T-helper 9 cell (primary cell): ENCODE data around the gene DENND4A.

ENCODE experiments used
- DNase-seq: peaks from one replicate; pipeline ENCODE4 v3.0.0-alpha.2; 2020

DENND4A gene

DNA sequence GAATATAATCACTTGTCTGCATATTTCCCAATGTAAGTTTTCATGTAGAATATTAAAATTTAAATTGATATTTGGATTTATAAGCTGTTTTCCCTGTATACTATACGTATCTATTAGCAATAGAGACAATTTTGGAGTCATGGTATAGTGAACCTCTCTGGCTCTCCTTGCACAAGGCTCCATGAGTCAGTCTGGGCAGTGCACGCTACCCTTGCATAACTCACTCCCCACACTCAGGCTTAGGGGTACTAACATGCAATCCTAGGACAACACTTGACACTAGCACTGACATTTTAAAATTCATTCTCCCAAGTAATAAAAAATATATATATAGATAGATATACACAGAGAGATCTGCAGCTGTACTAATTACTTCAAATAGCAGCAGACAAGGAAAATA, 131.2 kb downstream of the DENND4A start:
- DNase-seq = no peak

DNA sequence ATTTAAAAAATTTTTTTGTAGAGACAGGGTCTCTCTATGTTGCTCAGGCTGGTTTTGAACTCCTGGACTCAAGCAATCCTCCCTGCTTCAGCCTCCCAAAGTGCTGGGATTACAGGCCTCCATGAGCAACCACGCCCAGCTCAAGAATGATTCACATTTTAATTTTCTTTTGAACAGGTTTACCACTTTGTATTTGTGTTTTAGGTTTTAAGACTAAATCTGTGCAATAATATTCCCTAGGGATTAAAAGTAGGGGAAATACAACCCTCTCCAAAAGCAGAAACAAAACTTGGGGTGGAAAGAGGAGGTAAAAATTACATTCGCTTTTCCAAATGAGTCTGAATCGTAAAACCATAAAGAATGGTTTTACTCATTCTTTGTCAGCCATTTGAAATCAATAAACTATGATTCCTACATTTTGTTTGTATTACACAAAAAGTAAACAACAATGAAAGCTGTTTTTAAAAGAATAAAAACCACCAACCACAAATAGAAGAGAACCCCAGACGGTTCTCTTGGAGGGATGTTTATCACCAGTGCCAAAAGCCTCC, 132.5 kb downstream of the DENND4A start:
- no peak for DNase-seq

DNA sequence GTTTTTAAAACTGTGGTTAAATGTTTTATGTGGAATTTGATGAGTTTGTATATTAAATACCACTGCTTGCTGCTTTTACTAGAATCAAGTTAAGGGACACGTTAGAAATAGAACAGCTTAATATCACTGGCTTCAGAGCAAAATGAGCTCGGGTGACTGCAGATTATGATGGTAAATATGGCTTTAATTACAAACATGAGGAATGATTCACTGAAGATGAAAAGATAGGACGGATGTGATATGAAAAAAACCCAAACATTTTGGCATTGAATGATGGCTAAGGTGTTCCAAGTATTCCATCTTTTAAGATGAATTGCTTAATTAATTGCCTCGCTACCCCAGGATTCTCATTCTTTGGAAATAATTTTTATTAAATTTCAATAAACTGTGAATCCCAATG, 136.6 kb downstream of the DENND4A start:
- DNase-seq = no peak

DNA sequence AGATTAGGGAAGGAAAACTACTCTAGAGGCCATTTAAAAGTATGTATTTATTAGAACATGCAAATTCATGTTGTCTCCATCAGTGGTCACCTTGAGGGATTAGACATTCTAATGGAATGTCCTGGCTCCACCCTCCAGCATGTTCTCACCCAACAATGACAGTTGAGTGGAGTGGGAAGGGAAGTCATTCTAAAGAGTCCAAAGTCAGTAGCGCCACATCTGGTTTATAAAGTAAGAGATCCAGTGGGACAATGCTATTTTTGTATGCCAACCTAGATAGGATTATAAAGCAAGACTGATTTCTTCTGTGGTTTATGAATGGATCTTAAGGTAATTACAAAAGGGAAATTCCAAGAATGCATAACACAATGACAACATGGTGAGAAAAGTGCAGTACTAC, 137.1 kb downstream of the DENND4A start:
- DNase-seq = no peak

DNA sequence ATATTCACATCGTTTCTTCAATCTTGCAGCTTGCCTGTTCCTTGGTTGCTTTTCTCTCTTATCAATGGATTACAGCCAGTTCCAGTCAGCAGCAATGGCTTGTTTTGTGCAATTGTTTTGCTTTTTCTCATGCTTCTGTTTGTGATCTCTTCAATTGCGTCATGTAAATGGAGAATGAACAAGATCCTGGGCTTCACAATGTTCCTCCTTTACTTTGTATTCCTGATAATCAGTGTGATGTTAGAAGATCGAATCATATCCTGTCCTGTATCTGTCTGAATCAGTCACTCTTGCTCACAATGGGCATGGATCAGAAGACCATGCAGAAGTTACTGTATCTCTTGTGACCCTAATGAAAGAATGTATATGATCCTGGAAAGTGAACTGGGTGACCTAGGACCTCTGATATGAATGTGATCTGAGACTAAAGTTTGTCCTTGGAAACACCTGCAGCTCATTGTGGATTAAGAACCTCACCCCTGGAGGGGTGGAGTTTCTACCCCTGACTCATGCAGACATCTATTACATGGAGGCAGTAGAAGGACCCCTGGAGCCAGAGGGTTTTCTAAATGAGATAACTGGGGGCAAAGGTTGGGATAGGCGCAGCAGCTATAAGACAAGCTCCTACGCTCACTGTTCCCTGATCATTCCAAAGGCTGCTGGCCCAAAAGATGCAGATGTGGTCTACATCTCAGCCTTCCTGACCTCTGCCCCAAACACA, 138.1 kb downstream of the DENND4A start:
- no peak for DNase-seq

DNA sequence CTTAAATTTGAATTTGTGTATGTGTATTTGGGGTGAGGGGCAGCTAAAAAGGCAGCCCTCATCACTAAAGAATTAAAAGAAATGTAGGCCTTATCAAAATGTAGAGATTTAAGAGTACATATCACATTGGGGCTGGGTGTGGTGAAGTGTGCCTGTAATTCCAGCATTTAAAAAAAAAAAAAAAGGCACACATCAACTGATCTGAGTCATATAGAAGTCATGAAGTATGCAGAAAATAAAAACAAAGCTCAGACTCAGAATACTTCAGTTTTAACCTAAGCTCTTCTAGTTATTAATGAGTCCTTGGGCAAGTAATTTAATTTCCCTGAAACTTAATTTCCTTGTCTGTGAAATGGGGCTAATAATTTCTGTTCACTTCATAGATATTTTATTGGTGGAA, 138.8 kb downstream of the DENND4A start:
- no peak for DNase-seq

GRCh38 chr15:65651831-65652749, 140.0 kb downstream of the DENND4A start:
- no peak for DNase-seq

DNA sequence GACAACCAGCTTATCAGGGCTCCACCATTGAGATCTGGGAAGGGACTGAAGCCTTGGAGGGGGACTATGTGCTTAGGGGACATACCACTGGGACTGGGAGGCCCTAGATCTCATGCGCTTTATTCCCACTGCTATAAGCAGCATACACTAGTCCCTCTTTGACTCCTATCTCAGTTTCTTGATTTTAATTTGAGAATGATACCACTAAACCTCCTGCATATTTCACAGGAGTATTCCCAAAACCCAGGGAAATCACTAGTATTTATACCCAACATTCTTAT, 141.1 kb downstream of the DENND4A start:
- no peak for DNase-seq

DNA sequence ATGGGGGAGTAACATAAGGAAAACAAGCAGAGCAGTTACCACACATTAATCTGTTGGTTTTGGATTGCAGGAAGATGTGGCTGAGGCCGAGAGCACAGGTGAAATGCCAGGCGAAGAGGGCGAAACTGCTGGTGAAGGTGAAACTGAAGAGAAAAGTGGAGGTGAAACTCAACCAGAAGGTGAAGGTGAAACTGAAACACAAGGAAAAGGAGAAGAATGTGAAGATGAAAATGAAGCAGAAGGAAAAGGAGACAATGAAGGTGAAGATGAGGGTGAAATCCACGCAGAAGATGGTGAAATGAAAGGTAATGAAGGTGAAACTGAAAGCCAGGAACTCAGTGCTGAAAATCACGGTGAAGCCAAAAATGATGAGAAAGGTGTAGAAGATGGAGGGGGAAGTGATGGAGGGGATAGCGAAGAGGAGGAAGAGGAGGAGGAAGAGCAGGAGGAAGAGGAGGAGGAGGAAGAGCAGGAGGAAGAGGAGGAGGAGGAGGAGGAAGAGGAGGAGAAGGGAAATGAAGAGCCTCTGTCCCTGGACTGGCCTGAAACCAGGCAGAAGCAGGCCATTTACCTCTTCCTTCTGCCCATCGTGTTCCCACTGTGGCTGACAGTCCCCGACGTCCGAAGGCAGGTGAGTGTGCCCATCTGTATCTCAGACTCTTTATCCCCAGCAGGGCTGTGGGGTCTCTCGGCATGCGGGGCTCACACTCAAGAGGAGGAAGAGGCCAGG, 141.6 kb downstream of the DENND4A start:
- no peak for DNase-seq

- no peak for DNase-seq
These were observed 145.6 kb downstream of the DENND4A start for GRCh38 chr15:65646486-65646885.

DNA sequence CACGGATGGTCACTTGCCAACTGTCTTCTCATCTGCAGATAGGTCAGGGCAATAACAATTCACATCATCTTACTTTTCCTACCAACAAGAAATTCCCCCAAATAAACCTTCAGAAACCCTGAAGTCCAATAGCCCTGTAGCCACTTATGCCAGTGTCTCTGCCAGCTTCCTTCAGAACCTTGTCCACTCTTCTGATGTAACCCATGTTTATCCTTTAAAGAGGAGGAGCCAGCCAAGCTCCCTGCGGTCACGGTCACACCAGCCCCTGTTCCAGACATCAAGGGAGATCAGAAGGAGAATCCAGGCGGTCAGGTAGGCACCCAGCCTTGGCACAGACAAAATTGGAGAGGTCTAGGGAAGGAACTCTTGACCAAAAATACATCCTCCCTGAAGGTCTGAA, 146.7 kb downstream of the DENND4A start:
- DNase-seq = no peak

GRCh38 chr15:65644282-65644681, 147.8 kb downstream of the DENND4A start:
- DNase-seq = no peak

DNA sequence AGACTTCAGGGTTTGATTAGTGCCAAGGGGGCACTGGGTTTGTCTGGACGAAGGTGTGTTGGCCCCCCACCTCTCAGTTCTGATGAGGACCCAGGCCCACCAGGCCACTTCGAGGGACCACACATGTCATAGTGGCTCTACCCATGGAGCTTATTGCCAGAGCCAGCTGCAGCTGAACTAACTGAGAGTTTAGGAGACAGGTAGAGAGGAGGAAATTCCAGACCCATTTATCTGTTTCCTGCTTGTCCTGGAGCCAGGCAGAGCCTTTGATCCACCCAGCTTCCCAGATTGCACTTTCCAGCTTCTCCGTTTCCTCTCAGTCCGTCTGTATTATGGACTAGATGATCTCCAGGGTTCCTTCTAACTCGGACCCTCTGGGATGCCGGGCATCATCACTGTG, 149.5 kb downstream of the DENND4A start:
- DNase-seq = no peak

DNA sequence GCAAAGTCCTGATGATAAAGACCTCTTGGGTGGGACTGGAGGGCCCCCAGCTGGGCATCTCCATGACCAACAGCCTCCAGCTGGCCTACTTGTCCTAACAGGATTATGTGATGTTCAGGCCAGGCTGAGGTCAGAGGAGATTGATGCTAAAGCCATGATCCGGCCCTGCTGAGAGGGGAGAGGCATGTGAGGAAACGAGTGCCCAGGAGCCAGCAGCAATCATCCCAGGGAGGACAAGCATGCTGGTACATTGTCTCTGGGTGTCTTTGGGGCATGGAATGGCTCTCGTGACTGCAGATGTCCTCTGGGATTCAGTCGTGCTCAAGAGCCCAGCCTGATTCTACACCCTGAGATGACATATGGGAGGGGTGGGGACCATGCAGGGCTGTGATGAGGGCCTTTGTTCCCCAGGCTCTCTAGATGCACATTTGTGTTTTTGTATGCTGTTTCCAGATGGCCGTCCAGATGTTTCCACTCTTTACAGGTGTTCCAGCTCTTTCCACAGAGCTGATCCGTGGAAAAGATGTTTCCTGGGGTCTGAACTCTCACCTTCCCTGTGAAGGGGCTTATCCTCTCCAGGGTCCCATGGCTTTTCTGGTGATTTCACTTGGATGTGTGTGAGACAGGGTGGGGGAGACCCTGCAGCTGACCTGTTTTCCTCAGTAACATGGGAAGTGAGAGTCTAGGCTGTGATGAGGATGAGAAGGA, 150.2 kb downstream of the DENND4A start:
- no peak for DNase-seq

- DNase-seq = no peak
These were observed 152.6 kb downstream of the DENND4A start for GRCh38 chr15:65639509-65639908.

GRCh38 chr15:65638681-65639089, 153.4 kb downstream of the DENND4A start:
- no peak for DNase-seq

GRCh38 chr15:65638109-65638508, 154.0 kb downstream of the DENND4A start:
- no peak for DNase-seq

DNA sequence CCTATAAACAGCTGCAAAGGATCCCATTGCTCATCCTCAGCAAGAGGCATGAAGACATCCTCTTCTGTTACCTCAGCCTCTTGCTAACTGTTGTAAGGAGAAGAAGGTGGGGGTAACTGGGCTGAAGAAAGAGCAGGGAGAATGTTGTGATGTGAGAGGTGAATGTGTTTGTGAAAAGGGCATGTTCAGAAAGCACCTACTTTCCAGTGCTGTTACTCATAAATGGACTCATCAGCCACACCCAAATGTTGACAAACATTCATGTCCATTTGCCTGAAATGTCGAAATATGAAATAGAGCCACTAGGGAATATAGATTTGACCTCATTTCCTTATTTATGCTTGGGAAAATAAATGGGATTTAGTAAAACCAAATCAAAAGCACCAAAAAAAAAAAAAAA, 157.7 kb downstream of the DENND4A start:
- no peak for DNase-seq

- DNase-seq = no peak
These were observed 158.3 kb downstream of the DENND4A start for GRCh38 chr15:65633752-65634151.

DNA sequence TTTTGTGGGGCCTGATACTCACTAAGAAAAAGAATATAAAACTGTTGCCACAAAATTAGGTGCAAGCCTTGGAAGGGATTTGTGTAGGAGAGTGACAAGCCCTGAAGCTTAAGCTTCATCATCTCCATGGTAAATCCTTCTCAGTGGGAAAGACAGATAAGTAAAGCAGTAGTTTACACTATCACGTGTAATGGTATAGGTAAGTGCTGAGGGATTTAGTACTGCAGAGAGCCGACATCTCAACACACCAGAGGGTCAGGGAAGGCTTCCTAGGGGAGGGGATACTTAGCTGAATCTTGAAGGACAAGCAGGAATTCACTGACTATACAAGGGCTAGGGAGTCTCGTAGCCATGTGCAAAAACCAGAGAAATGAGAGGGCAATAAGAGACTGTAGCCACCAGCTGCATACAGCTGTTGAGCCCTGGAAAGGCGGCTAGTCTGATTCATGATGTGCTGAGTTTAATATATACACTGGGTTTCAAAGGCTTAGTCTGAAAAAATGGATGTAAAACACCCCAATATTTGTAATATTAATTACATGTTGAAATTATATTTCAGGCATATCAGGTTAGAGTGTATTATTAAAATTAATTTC, 159.2 kb downstream of the DENND4A start:
- no peak for DNase-seq

DNA sequence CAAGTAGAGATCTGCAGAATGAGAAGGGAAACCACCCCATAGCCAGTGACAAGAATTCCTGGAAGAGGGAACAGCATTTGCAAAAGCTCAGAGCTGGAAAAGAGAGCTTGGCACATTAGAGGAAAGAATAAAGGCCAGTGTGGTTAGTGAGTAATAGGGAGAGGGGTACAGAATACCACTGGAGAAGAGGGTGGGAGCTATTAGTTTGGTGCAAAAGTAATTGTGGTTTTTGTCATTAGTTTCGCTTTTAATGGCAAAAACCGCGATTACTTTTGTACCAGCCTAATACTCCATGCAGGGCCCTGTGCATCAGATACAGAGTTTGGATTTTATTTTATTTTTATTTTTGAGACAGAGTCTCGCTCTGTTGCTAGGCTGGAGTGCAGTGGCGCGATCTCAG, 160.6 kb downstream of the DENND4A start:
- no peak for DNase-seq

DNA sequence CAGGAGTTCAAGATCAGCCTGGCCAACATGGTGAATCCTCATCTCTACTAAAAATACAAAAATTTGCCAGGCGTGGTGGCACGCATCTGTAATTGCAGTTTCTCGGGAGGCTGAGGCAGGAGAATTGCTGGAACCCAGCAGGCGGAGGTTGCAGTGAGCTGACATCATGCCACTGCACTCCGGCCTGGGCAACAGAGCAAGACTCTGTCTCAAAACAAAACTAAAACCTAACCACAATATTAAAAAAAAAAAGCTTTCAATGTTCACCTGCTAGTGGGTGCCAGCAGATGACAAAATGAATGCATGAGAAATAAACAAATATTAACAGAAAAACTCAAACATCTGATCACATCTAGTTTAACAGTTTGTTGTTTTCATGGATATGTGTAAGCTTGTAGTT, 161.3 kb downstream of the DENND4A start:
- no peak for DNase-seq
